HepG2 (cell line): ENCODE results near the gene MARF1. TPM values are rescaled to one million over a fixed set of nuclear protein-coding genes. Genes with fewer than 3 reads are reported as not detected.
A peak's percentile ranks its signal among the peaks of the same experiment; 100 is the strongest.

Experiments used
- AGO2 ChIP-seq: fragments of 200-400 bp; formaldehyde crosslinking; optimal IDR thresholded peaks from 2 replicates; pipeline ENCODE3; 2017; ENCODE audit warnings: mild to moderate bottlenecking, low read depth, low read length, moderate library complexity
- CREB1 ChIP-seq, 2 experiments: fragments of 450-650 bp in 1 of 2; IDR thresholded peaks; 2 replicates each; pipeline ENCODE4 v1.6.1; 2016 to 2017; ENCODE audit warnings: control low read depth in 1 of 2, mild to moderate bottlenecking in 1 of 2, missing compliant biosample characterization in 1 of 2, missing genetic modification characterization in 1 of 2
- DMTF1 ChIP-seq: sonication (generic); formaldehyde crosslinking; IDR thresholded peaks from 2 replicates; pipeline ENCODE4 v1.4.0; 2020; ENCODE audit warnings: mild to moderate bottlenecking, missing genetic modification reagents
- FOSL1 ChIP-seq: sonication (generic); formaldehyde crosslinking; IDR thresholded peaks from 2 replicates; pipeline ENCODE4 v1.9.0; 2021; ENCODE audit warnings: missing genetic modification reagents, borderline replicate concordance
- HMGA1 ChIP-seq: sonication (generic); formaldehyde crosslinking; conservative IDR thresholded peaks from 2 replicates; pipeline ENCODE4 v1.4.0; 2020; ENCODE audit warnings: missing genetic modification reagents
- MAX ChIP-seq: IDR thresholded peaks from 2 replicates; pipeline ENCODE4 v1.6.1; 2012; ENCODE audit warnings: inconsistent platforms
- NCOA2 ChIP-seq: sonication (generic); formaldehyde crosslinking; IDR thresholded peaks from 2 replicates; pipeline ENCODE4 v1.8.0; 2022; ENCODE audit warnings: inconsistent platforms
- SNAI1 ChIP-seq: sonication (generic); formaldehyde crosslinking; IDR thresholded peaks from 2 replicates; pipeline ENCODE4 v1.5.0; 2020; ENCODE audit warnings: mild to moderate bottlenecking, missing genetic modification reagents, borderline replicate concordance
- SP1 ChIP-seq, 2 experiments: fragments of 450-650 bp in 1 of 2; sonication (generic) in 1 of 2; formaldehyde crosslinking in 1 of 2; IDR thresholded peaks; 2 replicates each; pipeline versions ENCODE4 v1.4.0 to v1.6.1; 2016 to 2020; ENCODE audit warnings: missing genetic modification reagents in 1 of 2
- TRIM24 ChIP-seq: sonication (generic); formaldehyde crosslinking; IDR thresholded peaks from 2 replicates; pipeline ENCODE4 v1.8.0; 2022; ENCODE audit warnings: mild to moderate bottlenecking, missing genetic modification reagents
- ZBTB21 ChIP-seq: sonication (generic); formaldehyde crosslinking; IDR thresholded peaks from 2 replicates; pipeline ENCODE4 v1.4.0; 2020; ENCODE audit warnings: missing genetic modification reagents
- ZBTB7B ChIP-seq: sonication (generic); formaldehyde crosslinking; IDR thresholded peaks from 2 replicates; pipeline ENCODE4 v1.4.0; 2020; ENCODE audit warnings: missing genetic modification reagents
- ZNF614 ChIP-seq: IDR thresholded peaks from 2 replicates; pipeline ENCODE4 v1.6.1; 2018; ENCODE audit warnings: missing biosample characterization, missing genetic modification reagents, inconsistent platforms, borderline replicate concordance
- ZNF775 ChIP-seq: sonication (generic); formaldehyde crosslinking; IDR thresholded peaks from 2 replicates; pipeline ENCODE4 v1.4.0; 2020; ENCODE audit warnings: missing genetic modification reagents, mild to moderate bottlenecking, moderate library complexity, borderline replicate concordance
- polyA plus RNA-seq, 8 experiments: library from polyadenylated mRNA; depleted of rRNA in 3 of 8; stranded (reverse) in 7 of 8; unstranded in 1 of 8; fragments of >200 nt; fragmentation: Illumina TruSeq in 4 of 8; extraction: Trizol in 4 of 8; gene quantifications; 2 replicates each; pipeline versions ENCODE4 v1.2.1 to v1.2.3, GENCODE V29; 2011 to 2016; ENCODE audit warnings: low read depth in 4 of 8, missing spikeins in 1 of 8, mixed read lengths in 1 of 8; ENCODE audit not compliant: insufficient read depth in 1 of 8
- total RNA-seq, 5 experiments: library from RNA; depleted of rRNA; stranded (reverse); fragments of >200 nt; fragmentation: Illumina TruSeq; extraction: Trizol; gene quantifications; 2 replicates each; pipeline ENCODE4 v1.2.3, GENCODE V29; 2016; ENCODE audit warnings: low read depth in 1 of 5
- TF ChIP-seq, protein P1 (sequence below): sonication (generic); formaldehyde crosslinking; IDR thresholded peaks from 2 replicates; pipeline ENCODE4 v1.4.0; 2020; ENCODE audit warnings: missing genetic modification reagents
- TF ChIP-seq, protein P2 (sequence below): sonication (generic); formaldehyde crosslinking; IDR thresholded peaks from 2 replicates; pipeline ENCODE4 v1.8.0; 2022; ENCODE audit warnings: missing genetic modification reagents, mild to moderate bottlenecking, inconsistent platforms, borderline replicate concordance
- TF ChIP-seq, protein P3 (sequence below): sonication (generic); formaldehyde crosslinking; IDR thresholded peaks from 2 replicates; pipeline ENCODE4 v1.5.1; 2020; ENCODE audit warnings: missing genetic modification reagents, mild to moderate bottlenecking, borderline replicate concordance

Gene MARF1
- total and polyA plus RNA-seq, 2 of the 13 experiments (the other 11 are each of a cell fraction or from before 2014, with no cell fraction given) = 8.7 to 20.7 TPM

DNA sequence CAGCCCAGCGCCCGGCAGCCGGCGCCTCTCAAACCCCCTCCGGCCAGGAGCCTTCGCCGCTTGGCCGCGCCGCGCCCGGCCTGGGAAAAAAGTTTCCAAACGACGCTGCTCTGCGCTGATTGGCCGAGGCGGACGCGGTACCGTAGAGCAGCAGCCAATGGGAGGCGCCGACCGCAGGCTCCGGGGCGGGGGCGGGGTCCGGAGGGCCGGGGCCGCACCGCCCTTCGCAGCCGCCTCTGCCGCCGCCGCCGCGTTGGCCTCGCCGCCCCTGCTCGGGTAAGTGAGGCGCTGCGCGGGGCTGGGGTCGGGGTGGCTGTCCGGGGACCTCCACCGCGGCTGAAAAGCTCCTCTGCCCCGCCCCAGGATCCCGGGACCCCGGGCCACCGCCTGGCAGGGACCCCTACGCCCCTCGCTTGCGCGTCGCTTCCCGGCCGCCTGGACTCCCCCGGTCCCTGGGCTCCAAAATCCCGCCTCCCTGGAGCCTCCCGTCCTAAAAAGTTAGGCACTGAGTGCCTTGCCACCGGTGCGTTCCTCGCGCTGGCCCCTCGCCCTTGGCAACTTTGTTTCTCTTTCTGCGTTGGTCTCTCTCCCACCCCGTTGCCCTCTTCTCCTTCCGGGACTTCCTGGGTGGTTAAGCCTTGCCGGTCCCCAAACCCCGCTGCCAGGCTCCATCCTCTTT lies 7.2 kb upstream of the MARF1 start, which contains the start of gene NDE1 (continued):
- TF ChIP-seq FOSL1 = no peak
- no peak for TF ChIP-seq ZBTB21 (CRISPR knock-in tag)
- no peak for TF ChIP-seq HMGA1
- TF ChIP-seq, protein P1, sequence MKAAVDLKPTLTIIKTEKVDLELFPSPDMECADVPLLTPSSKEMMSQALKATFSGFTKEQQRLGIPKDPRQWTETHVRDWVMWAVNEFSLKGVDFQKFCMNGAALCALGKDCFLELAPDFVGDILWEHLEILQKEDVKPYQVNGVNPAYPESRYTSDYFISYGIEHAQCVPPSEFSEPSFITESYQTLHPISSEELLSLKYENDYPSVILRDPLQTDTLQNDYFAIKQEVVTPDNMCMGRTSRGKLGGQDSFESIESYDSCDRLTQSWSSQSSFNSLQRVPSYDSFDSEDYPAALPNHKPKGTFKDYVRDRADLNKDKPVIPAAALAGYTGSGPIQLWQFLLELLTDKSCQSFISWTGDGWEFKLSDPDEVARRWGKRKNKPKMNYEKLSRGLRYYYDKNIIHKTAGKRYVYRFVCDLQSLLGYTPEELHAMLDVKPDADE (CRISPR knock-in tag) = peak; percentile 72; the same call in 1 of the 2 replicates
- no peak for TF ChIP-seq SP1 (IDR thresholded peaks at IDR 0.05)
- peak; percentile 42; the same call in 1 of the 2 replicates for TF ChIP-seq SP1 (CRISPR knock-in tag; IDR thresholded peaks at IDR 0.05)
- TF ChIP-seq, protein P2, sequence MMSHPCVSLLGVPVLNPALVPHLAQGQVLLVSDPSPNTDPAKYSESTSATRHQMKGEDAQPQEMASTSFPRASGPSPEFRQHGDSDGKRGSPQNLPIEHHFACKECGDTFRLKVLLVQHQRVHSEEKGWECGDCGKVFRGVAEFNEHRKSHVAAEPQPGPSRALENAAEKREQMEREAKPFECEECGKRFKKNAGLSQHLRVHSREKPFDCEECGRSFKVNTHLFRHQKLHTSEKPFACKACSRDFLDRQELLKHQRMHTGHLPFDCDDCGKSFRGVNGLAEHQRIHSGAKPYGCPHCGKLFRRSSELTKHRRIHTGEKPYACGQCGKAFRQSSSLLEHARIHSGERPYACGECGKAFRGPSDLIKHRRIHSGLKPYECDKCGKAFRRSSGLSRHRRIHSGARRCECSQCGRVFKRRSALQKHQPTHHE (CRISPR knock-in tag) = no peak
- TF ChIP-seq, protein P3, sequence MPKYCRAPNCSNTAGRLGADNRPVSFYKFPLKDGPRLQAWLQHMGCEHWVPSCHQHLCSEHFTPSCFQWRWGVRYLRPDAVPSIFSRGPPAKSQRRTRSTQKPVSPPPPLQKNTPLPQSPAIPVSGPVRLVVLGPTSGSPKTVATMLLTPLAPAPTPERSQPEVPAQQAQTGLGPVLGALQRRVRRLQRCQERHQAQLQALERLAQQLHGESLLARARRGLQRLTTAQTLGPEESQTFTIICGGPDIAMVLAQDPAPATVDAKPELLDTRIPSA (CRISPR knock-in tag) = peak; percentile 92; the same call in 1 of the 2 replicates
- no peak for TF ChIP-seq DMTF1 (CRISPR knock-in tag)
- TF ChIP-seq ZNF775 = no peak
- TF ChIP-seq CREB1 (IDR thresholded peaks at IDR 0.05) = peak; percentile 17; the same call in 1 of the 2 replicates
- no peak for TF ChIP-seq CREB1 (CRISPR knock-in tag; IDR thresholded peaks at IDR 0.05)
- no peak; the same call in 1 of the 2 replicates for TF ChIP-seq SNAI1 (CRISPR knock-in tag)
- 0 out of 2 replicates have a peak, but pooled peaks have one; percentile 39 for TF ChIP-seq ZNF614 (CRISPR knock-in tag)
- TF ChIP-seq ZBTB7B = peak; percentile 41
- TF ChIP-seq NCOA2 (CRISPR knock-in tag) = no peak; the same call in 1 of the 2 replicates
- TF ChIP-seq TRIM24 = no peak
- TF ChIP-seq AGO2 = peak; percentile 59
- peak; percentile 94 for TF ChIP-seq MAX
